NB4 (cell line): ENCODE data around the gene GPR171.

ENCODE experiments used
- DNase-seq: peaks from one replicate; pipeline ENCODE4 v3.0.0; 2010; ENCODE audit warnings: low read depth
- H3K4me3 ChIP-seq: one replicate; pipeline ENCODE4 v1.5.1; 2011; ENCODE audit warnings: mild to moderate bottlenecking, low read depth, low read length, moderate library complexity
- CTCF ChIP-seq: IDR thresholded peaks from one replicate; pipeline ENCODE4 v1.5.1; 2012; ENCODE audit warnings: low read depth, low read length
- MYC ChIP-seq: IDR thresholded peaks from 2 replicates; pipeline ENCODE4 v1.6.1; 2011; ENCODE audit warnings: low read depth, low read length
- POLR2A ChIP-seq: IDR thresholded peaks from 2 replicates; pipeline ENCODE4 v1.6.1; 2011; ENCODE audit warnings: mild to moderate bottlenecking; ENCODE audit not compliant: insufficient read length; ENCODE audit errors: extremely low read depth
- TF ChIP-seq, protein P1 (sequence below): IDR thresholded peaks from 2 replicates; pipeline ENCODE4 v1.6.1; 2011; ENCODE audit warnings: low read depth, low read length

GPR171 gene

GRCh38 chr3:151205482-151205881 is 2.5 kb upstream of the GPR171 start:
- no peak for DNase-seq
- no peak overlapping the region for H3K4me3 ChIP-seq
- TF ChIP-seq CTCF (no peak), POLR2A (no peak)

DNA sequence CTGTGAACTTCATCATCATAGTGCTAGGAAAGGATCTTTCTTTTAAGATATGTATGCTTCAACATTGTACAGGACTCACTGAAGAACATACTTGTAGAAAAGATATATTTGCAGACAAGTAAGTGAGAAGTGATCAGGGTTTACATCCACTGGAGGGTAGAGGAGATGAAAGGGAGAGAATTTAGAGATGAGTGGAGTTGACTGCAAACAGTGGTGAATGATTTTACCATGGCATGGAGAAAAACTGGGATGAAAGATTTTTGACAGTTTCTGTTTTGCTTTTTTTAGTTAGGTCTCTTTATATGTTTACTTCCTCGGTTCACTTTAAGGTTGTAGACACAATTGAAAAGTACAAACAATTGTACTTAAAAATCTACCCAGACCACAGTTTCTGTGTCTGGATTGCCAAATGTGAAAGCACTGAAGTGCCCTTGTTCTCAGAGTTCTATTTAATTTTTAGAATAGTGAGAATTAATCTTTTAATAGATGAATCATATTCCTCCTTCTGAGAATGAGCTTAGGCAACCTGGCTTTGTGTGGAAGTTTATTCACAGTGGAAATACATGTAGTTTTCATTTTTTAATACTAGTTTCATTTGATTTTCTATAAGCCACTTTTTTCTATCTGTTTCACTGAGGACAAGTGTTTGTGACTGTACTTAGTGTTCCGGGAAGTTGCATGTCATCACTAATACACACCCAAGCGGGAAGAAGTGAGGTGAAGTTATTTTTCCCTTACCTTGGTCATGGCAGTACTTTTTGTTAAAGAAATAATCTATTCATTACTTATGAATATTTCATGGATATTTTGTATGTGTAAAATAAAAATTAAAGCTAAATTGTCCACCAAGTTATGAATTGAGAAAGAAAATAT is 1.8 kb upstream of the GPR171 start:
- H3K4me3 ChIP-seq, result no peak overlapping the region
- DNase-seq, result no peak
- TF ChIP-seq CTCF (no peak), MYC (no peak), POLR2A (no peak)
- TF ChIP-seq, protein P1, sequence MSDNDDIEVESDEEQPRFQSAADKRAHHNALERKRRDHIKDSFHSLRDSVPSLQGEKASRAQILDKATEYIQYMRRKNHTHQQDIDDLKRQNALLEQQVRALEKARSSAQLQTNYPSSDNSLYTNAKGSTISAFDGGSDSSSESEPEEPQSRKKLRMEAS, result no peak

DNA sequence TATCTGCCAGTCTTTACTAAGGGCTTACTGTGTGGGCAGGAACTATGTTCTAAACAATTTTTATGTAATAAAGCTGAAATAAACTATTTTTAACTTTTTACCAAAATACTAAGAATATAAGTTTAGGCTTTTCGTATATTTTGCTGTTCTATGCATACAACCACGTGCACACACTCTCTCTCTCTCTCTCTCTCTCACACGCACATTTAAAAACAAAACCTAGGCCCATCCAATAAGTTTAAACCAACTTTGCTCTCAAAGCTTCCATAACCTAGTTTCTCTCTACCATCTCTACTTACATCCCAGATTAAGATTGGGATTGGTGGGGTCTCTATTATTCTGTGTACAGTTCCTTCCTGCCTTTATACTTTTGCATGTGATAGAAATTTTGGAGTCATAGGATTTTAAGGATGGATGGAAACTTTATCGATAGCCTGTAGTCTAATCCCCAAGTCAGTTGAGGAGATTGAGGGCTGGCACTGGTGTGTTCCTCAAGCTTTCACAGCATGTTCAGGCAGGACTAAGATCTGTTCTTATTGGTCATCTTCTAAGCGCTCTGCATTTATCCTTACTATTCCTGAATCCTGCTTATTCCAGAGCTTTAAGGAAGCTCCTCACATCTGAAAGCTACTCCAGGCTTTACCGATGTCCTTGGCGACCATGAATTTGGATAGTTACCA is 1.8 kb downstream of the GPR171 start:
- H3K4me3 ChIP-seq, result no peak overlapping the region
- DNase-seq, result no peak
- TF ChIP-seq CTCF, result no peak
- no peak for TF ChIP-seq MYC
- TF ChIP-seq, protein P1, result no peak
- TF ChIP-seq POLR2A, result no peak

DNA sequence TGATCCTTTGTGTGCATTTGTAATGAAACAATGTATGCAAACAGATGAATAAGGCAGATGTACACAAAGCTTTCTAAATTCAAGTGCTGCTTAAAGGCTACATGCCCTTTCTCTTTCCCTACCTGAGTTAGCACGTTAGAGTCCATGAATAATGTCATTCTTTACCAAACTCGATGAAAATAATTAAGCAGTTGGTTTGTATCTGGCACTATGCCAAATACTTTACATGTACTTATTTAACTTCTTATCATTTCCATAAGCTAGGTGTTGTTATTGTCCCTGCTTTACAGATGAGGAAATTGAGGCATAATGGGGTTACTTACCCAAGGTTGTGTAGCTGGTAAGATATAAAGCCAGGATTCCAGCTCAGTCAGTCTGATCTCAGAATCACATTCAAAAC is 2.4 kb downstream of the GPR171 start:
- TF ChIP-seq, protein P1, result no peak
- TF ChIP-seq MYC (no peak), CTCF (no peak), POLR2A (no peak)
- no peak overlapping the region for H3K4me3 ChIP-seq
- no peak for DNase-seq

DNA sequence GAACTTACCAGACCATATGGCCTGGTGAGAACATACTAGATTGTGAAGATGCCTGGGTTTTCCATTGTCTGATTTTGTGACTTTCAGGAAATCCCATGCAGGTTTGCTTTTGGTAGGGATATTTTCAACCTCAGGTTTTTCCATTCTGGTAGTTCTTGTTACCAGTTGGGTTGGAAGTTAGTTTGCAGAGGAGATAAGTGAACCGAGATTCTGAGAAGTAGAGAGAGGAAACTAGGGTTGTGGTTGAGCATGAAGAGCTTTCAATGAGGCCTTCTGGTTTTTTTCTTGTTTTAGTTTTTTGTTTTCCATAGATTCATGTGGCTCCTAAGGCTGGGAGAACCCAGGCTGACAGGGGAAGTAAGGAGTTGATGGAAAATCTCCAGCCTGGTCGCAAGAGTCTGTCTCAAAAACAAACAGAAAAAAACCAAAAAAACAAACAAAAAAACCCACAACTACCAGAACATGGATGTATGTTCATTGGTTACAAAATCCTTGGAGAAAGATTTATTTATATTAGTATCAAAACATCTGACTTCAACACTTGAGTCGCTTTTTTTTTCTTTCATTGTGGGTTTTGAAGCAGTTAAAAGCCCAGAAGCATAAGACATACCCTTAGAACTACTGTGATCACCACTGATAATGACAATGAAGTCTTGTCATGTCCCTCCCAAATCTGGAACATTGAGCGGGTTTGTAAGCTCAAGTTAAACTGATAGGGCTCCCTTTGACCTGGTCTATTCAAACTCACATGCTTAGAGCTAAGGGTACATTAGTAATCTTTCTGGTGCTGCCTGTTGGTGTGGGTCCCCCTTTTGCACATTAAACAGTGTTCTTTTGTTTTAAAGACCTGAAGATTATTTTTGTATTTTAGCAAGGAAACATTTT is 3.2 kb downstream of the GPR171 start:
- DNase-seq, result no peak
- TF ChIP-seq MYC, result no peak
- no peak for TF ChIP-seq POLR2A
- TF ChIP-seq, protein P1, result no peak
- TF ChIP-seq CTCF, result no peak
- no peak overlapping the region for H3K4me3 ChIP-seq
